ENCODE measurements around the gene ZBTB43.

The ZBTB43 gene

DNA sequence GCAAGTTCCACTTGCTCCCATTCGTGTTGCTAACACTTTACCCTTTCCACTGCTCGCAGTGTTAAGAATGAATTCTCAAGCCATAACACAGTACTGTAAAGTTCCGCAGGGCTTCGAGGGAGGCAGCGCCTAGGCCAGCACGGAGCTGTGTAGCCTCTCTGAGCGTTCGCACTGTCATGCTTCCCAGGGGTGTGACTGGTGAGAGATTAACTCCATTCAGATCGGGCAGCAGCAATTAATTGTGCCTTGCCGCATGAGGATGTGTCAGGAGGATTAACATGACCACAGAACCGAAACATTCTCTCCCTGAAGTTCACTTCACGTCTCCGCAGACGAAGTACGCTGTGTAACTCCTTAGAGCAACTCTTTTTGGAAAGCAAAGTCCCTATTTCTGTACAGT, 78.8 kb downstream of the ZBTB43 start:
- H3K36me3 ChIP-seq (ENCODE audit: control insufficient read depth, insufficient read depth, low read length), result peaks cover 12% of the 10 kb centered on the region
- H3K27me3 ChIP-seq (ENCODE audit: control insufficient read depth, insufficient read depth, low read length), result no peaks in the 10 kb centered on the region
- H3K4me3 ChIP-seq (ENCODE audit: low read depth, low read length), result no peak overlapping the region
- H3K9me3 ChIP-seq (ENCODE audit: control insufficient read depth, insufficient read depth, low read length), result no peaks in the 10 kb centered on the region
- H3K4me1 ChIP-seq (ENCODE audit: control insufficient read depth, insufficient read depth, low read length), result peaks cover 2% of the 10 kb centered on the region
- H3K9ac ChIP-seq (ENCODE audit: low read depth, low read length), result no peak overlapping the region

DNA sequence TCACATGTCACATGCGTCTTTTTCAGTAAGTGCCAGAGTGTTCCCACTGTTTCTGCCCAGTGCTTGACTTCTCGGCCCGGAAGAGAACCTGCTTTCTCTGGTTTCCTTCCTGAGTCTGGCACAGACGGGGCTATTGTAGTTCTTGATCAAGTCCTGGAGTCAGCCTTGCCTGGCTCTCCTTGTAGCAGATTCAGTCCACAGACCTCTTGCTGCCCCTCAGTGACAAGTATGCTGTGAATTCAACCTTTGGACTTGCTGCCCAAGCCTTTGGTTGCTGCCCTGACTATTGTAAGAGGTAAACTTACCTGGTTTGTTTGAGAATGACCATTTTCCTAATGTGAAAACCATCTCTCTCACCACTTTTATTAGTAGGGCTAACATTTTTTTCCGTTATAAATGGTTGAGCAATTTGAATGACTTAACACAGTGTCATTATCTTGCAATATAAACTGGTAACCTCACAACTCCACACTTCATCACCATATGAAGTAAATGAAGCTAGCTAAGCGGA, 80.3 kb downstream of the ZBTB43 start:
- Histone ChIP-seq H3K36me3 (ENCODE audit: control insufficient read depth, insufficient read depth, low read length) (peaks cover 5% of the 10 kb centered on the region), H3K4me3 (ENCODE audit: low read depth, low read length) (no peak overlapping the region), H3K27me3 (ENCODE audit: control insufficient read depth, insufficient read depth, low read length) (no peaks in the 10 kb centered on the region), H3K4me1 (ENCODE audit: control insufficient read depth, insufficient read depth, low read length) (peaks cover 2% of the 10 kb centered on the region), H3K9me3 (ENCODE audit: control insufficient read depth, insufficient read depth, low read length) (no peaks in the 10 kb centered on the region), H3K9ac (ENCODE audit: low read depth, low read length) (no peak overlapping the region)

DNA sequence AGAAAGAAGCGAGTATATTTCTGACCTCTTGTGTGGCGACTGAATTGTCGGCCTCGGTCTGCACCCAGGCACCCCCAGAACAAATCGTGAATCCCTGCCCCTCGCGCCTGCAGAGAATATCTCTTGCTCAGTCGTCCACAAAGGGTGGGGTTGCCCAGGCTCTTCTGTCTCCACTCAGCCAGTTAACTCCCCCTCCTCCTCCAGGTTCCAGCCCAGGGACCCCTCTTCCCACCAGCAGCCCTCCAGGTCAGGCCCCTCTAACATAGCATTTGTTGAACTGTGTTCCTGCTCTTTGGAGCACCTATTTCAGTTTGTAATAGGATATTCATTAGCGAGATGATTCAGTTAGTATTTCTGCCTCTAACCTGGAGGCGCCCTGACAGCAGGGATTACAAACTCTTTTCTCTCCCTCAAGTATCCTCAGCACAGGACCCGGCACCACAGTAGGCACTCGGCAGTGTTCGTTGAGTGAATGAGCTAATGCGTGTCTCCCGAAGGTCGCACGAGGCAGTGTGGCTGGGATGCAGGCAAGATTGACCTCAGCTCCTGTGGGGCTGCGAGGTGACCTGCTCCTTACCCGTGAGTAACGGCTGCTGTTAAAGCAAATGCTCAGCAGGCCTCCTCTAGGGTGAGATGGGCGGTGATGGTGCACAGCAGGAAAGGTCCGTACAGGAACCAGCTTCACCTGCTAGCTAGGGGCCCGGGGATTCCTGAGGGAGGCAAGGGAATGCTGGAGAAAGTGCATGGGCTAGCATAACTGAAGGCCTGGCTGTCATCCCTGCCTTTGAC, 81.4 kb downstream of the ZBTB43 start:
- no peak overlapping the region for H3K4me3 ChIP-seq (ENCODE audit: low read depth, low read length)
- peaks cover 2% of the 10 kb centered on the region for H3K4me1 ChIP-seq (ENCODE audit: control insufficient read depth, insufficient read depth, low read length)
- no peaks in the 10 kb centered on the region for H3K36me3 ChIP-seq (ENCODE audit: control insufficient read depth, insufficient read depth, low read length)
- no peaks in the 10 kb centered on the region for H3K9me3 ChIP-seq (ENCODE audit: control insufficient read depth, insufficient read depth, low read length)
- no peak overlapping the region for H3K9ac ChIP-seq (ENCODE audit: low read depth, low read length)
- H3K27me3 ChIP-seq (ENCODE audit: control insufficient read depth, insufficient read depth, low read length), result no peaks in the 10 kb centered on the region

DNA sequence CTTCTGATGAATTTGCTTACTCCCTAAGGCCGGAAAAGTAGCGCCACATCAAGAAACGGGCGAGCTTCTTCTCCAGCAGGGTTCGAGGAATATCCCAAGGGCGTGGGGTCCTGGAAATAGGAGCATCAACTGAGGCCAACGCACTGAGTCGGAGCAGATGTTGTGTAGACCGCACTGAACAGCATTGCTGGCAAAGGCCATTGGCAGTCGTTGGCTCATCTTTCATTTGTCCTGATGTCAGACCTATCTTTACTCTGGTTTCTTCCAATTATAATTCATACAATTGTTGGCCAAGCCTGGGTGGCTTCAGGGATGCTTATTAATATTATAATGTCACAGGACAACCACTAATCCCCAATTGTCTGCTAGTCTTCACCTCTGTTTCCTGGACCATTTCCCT, 82.1 kb downstream of the ZBTB43 start:
- Histone ChIP-seq H3K9ac (ENCODE audit: low read depth, low read length) (no peak overlapping the region), H3K4me3 (ENCODE audit: low read depth, low read length) (no peak overlapping the region), H3K4me1 (ENCODE audit: control insufficient read depth, insufficient read depth, low read length) (peaks cover 2% of the 10 kb centered on the region), H3K9me3 (ENCODE audit: control insufficient read depth, insufficient read depth, low read length) (no peaks in the 10 kb centered on the region), H3K36me3 (ENCODE audit: control insufficient read depth, insufficient read depth, low read length) (no peaks in the 10 kb centered on the region), H3K27me3 (ENCODE audit: control insufficient read depth, insufficient read depth, low read length) (no peaks in the 10 kb centered on the region)
